Lung (tissue), 12 donors: ENCODE measurements around the gene OLFML2A. TPM values are rescaled to one million over a fixed set of nuclear protein-coding genes. Genes with fewer than 3 reads are reported as not detected.

Experiments used
- ATAC-seq: fragments of 200-7000 bp; cut with Tn5 transposase; one replicate; pipeline ENCODE4 v1.9.1; 2020; ENCODE audit warnings: moderate number of reproducible peaks; ENCODE audit not compliant: insufficient read depth, low FRiP score
- DNase-seq, 3 donors: peaks; one replicate each; pipeline ENCODE4 v3.0.0-alpha.2; 2013 to 2017
- H3K27ac ChIP-seq, 2 donors: one replicate each; pipeline ENCODE4 v1.5.1; 2013; ENCODE audit warnings: mild to moderate bottlenecking in 2 of 2, moderate library complexity in 2 of 2, control low read depth in 1 of 2, inconsistent platforms in 1 of 2, low read depth in 1 of 2, low read length in 1 of 2
- H3K27me3 ChIP-seq, 3 donors: one replicate each; pipeline ENCODE4 v1.5.1; 2013; ENCODE audit warnings: low read length in 2 of 3; ENCODE audit not compliant: control insufficient read depth in 3 of 3, insufficient read depth in 3 of 3
- H3K36me3 ChIP-seq, 4 donors: one replicate each; pipeline ENCODE4 v1.5.1; 2013; ENCODE audit warnings: low read length in 4 of 4, mild to moderate bottlenecking in 1 of 4, moderate library complexity in 1 of 4; ENCODE audit not compliant: control insufficient read depth in 4 of 4, insufficient read depth in 4 of 4
- H3K4me1 ChIP-seq, 5 donors: one replicate each; pipeline ENCODE4 v1.5.1; 2013; ENCODE audit warnings: low read length in 5 of 5, mild to moderate bottlenecking in 2 of 5, moderate library complexity in 1 of 5; ENCODE audit not compliant: control insufficient read depth in 5 of 5, insufficient read depth in 5 of 5
- H3K4me3 ChIP-seq: one replicate; pipeline ENCODE4 v1.5.1; 2013; ENCODE audit warnings: mild to moderate bottlenecking, control low read depth, moderate library complexity
- H3K9ac ChIP-seq, 2 donors: one replicate each; pipeline ENCODE4 v1.5.1; 2013; ENCODE audit warnings: low read length in 2 of 2, control low read depth in 1 of 2; ENCODE audit not compliant: insufficient read depth in 1 of 2
- H3K9me3 ChIP-seq, 4 donors: one replicate each; pipeline ENCODE4 v1.5.1; 2013; ENCODE audit warnings: low read length in 3 of 4, mild to moderate bottlenecking in 1 of 4, moderate library complexity in 1 of 4; ENCODE audit not compliant: control insufficient read depth in 4 of 4, insufficient read depth in 3 of 4
- CTCF ChIP-seq: IDR thresholded peaks from 2 replicates; pipeline ENCODE4 v1.5.1; 2012; ENCODE audit warnings: mild to moderate bottlenecking; ENCODE audit errors: control extremely low read depth, extremely low read depth
- WGBS, 2 donors: extraction: QIAGEN DNeasy Blood & Tissue Kit; methylation state at CpG; one replicate each; pipeline ENCODE4 v1.1.7; 2013; 5-methylcytosine and 5-hydroxymethylcytosine counted together
- polyA plus RNA-seq, 2 donors: library from polyadenylated mRNA; stranded (reverse); fragments of 200-250 nt; gene quantifications; one replicate each; pipeline ENCODE4 v1.2.1, GENCODE V29; 2013
- total RNA-seq, 2 donors: library from RNA; depleted of rRNA in 1 of 2; stranded (reverse); fragments of >200 nt in 1 of 2; gene quantifications; one replicate each; pipeline ENCODE4 v1.2.1, GENCODE V29; 2014 to 2021
- donor health status: control.
- donor health status: control.
- donor health status: Bipolar disorder and iron deficiency.
- donor health status: healthy.
- donor health status: DM: yes; HTN: yes; CAD: no.

The OLFML2A gene
- total and polyA plus RNA-seq, 4 donors: 2.0 to 56.7 (median 7.5) TPM

GRCh38 chr9:124755061-124755460 lies 21.9 kb upstream of the OLFML2A start:
- DNase-seq (no peak), ATAC-seq (no peak)
- WGBS, 2 donors: 65 to 77% methylated on average over 3 of the region's 3 CpGs
- Histone ChIP-seq H3K9ac (no peak overlapping the region), H3K27ac (no peak overlapping the region), H3K9me3 (no peaks in the 10 kb centered on the region), H3K4me3 (no peak overlapping the region), H3K4me1 (peaks cover 0 to 18% (median 10%) of the 10 kb centered on the region in 5 donors), H3K36me3 (no peaks in the 10 kb centered on the region), H3K27me3 (peaks cover 0 to 18% (median 3%) of the 10 kb centered on the region in 3 donors)
- TF ChIP-seq CTCF: no peak

GRCh38 chr9:124756011-124756410 lies 20.9 kb upstream of the OLFML2A start:
- peaks cover 0 to 18% (median 10%) of the 10 kb centered on the region in 5 donors for H3K4me1 ChIP-seq
- WGBS, 2 donors: 93 to 94% methylated on average over 2 of the region's 2 CpGs
- H3K27me3 ChIP-seq: peaks cover 0 to 22% (median 3%) of the 10 kb centered on the region in 3 donors
- no peak overlapping the region for H3K27ac ChIP-seq
- no peaks in the 10 kb centered on the region for H3K9me3 ChIP-seq
- ATAC-seq (no peak), DNase-seq (no peak)
- H3K9ac ChIP-seq: no peak overlapping the region
- no peak for TF ChIP-seq CTCF
- H3K36me3 ChIP-seq: no peaks in the 10 kb centered on the region
- no peak overlapping the region for H3K4me3 ChIP-seq

DNA sequence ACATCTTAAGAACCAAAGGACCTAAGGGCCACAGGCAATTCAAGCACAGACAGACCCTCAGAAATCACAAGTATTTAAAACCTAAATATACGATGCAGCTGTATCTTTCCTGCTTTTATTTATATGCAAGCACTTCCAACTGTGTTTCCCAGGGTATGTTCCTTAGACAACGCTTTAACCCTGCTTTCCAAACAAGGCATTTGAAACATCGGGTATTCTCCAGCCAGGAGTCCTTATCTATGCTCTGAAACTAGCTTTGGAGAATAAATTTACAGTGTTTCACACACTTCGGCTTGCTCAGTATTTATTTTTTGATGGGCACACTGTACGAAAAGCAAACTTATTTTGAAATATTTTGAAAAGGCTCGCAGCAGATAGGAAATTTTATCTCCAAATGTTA lies 19.3 kb upstream of the OLFML2A start:
- H3K9me3 ChIP-seq: no peaks in the 10 kb centered on the region
- no peak for TF ChIP-seq CTCF
- H3K27ac ChIP-seq: no peak overlapping the region
- H3K36me3 ChIP-seq: no peaks in the 10 kb centered on the region
- H3K9ac ChIP-seq: peak overlapping the region in 1 of 2 donors; percentile 35
- 23 to 35% methylated on average over 6 of the region's 6 CpGs for WGBS, 2 donors
- ATAC-seq: no peak
- peaks cover 0 to 23% (median 8%) of the 10 kb centered on the region in 3 donors for H3K27me3 ChIP-seq
- H3K4me1 ChIP-seq: peaks cover 0 to 18% (median 10%) of the 10 kb centered on the region in 5 donors
- H3K4me3 ChIP-seq: no peak overlapping the region
- peak in 2 of 3 donors; percentile 47 to 49 for DNase-seq

DNA sequence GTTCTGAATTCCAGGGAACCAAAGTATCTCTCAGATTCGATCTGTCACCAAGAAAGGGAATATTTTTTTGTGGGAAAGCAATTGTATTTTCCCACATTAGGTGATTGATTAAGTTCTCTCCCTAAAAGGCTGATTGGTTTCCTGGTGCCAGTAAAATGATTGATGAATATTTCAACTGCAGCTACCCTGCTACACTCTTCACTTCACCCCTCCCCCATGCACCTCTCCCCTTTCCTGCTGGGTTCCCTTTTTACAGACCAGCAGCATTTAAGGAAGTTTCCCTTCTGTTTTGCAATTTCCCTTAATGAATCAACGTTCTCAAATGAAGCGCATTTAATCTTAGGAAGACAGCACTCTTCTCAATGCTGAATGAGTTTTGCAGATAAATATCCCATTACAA lies 18.9 kb upstream of the OLFML2A start:
- WGBS, 2 donors: 19 to 25% methylated on average over 3 of the region's 3 CpGs
- H3K9ac ChIP-seq: peak overlapping the region in 1 of 2 donors; percentile 35
- peaks cover 0 to 23% (median 8%) of the 10 kb centered on the region in 3 donors for H3K27me3 ChIP-seq
- no peaks in the 10 kb centered on the region for H3K36me3 ChIP-seq
- DNase-seq (peak in 1 of 3 donors; percentile 30), ATAC-seq (no peak)
- TF ChIP-seq CTCF: no peak
- no peaks in the 10 kb centered on the region for H3K9me3 ChIP-seq
- H3K27ac ChIP-seq: no peak overlapping the region
- H3K4me1 ChIP-seq: peaks cover 0 to 18% (median 10%) of the 10 kb centered on the region in 5 donors
- no peak overlapping the region for H3K4me3 ChIP-seq
